GM12864 (cell line): Measurements from ENCODE around the gene SEPTIN8.

ENCODE experiments used
- DNase-seq: peaks from one replicate; pipeline ENCODE4 v3.0.0-alpha.2; 2011; ENCODE audit warnings: low read depth
- H3K4me3 ChIP-seq: 2 replicates; pipeline ENCODE4 v1.5.1; 2011; ENCODE audit warnings: mild to moderate bottlenecking, low read depth, low read length, control low read depth
- CTCF ChIP-seq: IDR thresholded peaks from 2 replicates; pipeline ENCODE4 v1.5.1; 2011; ENCODE audit warnings: low read depth, mild to moderate bottlenecking, moderate library complexity, low read length, control low read depth, inconsistent platforms; ENCODE audit errors: missing control alignments

SEPTIN8 gene

GRCh38 chr5:132816554-132816953 is 39.5 kb upstream of the SEPTIN8 start:
- DNase-seq = no peak
- TF ChIP-seq CTCF = no peak
- H3K4me3 ChIP-seq = no peak overlapping the region

GRCh38 chr5:132816083-132816482 is 39.0 kb upstream of the SEPTIN8 start:
- no peak overlapping the region for H3K4me3 ChIP-seq
- no peak for TF ChIP-seq CTCF
- DNase-seq = no peak

- TF ChIP-seq CTCF = no peak
- H3K4me3 ChIP-seq = no peak overlapping the region
- no peak for DNase-seq
These were observed 38.4 kb upstream of the SEPTIN8 start for GRCh38 chr5:132815454-132815853.

GRCh38 chr5:132814503-132815294 is 37.7 kb upstream of the SEPTIN8 start:
- H3K4me3 ChIP-seq = no peak overlapping the region
- no peak for TF ChIP-seq CTCF
- no peak for DNase-seq

GRCh38 chr5:132813599-132814502 is 36.8 kb upstream of the SEPTIN8 start:
- no peak for TF ChIP-seq CTCF
- H3K4me3 ChIP-seq = peak overlapping the region; percentile 42
- DNase-seq = no peak

GRCh38 chr5:132812781-132813598 is 36.0 kb upstream of the SEPTIN8 start, which contains the start of gene SOWAHA:
Gene SOWAHA (plus strand): TSS chr5:132813302. CDS start chr5:132813622, 320 bp downstream.
- peak within 1 kb of the TSS; percentile 42 for H3K4me3 ChIP-seq
- DNase-seq = no peak
- no peak for TF ChIP-seq CTCF
